Measurements from ENCODE around the gene PCDH15.

GRCh38 chr10:54837479-54837878, 36.4 kb upstream of the PCDH15 start:
- no peak for TF ChIP-seq GATA2 (IDR thresholded peaks at IDR 0.05; ENCODE audit: low read depth, low read length)
- no peak for TF ChIP-seq GATA3 (IDR thresholded peaks at IDR 0.05; ENCODE audit: low read depth, low read length)
